OCI-LY1 (cell line): ENCODE measurements around the gene ACER3.

Experiments
- CTCF ChIP-seq: fragments of 200-600 bp; sonication (generic), shearing (Covaris generic); IDR thresholded peaks from 2 replicates; pipeline ENCODE4 v1.5.1; 2017; ENCODE audit warnings: mild to moderate bottlenecking, antibody characterized with exemption, low read length, moderate library complexity, mixed read lengths
- EZH2 ChIP-seq: fragments of 200-600 bp; sonication (generic), shearing (Covaris generic); IDR thresholded peaks from 2 replicates; pipeline ENCODE4 v1.8.0; 2017; ENCODE audit warnings: borderline replicate concordance, mixed run types, mild to moderate bottlenecking, antibody characterized with exemption, low read length, moderate library complexity, mixed read lengths

DNA sequence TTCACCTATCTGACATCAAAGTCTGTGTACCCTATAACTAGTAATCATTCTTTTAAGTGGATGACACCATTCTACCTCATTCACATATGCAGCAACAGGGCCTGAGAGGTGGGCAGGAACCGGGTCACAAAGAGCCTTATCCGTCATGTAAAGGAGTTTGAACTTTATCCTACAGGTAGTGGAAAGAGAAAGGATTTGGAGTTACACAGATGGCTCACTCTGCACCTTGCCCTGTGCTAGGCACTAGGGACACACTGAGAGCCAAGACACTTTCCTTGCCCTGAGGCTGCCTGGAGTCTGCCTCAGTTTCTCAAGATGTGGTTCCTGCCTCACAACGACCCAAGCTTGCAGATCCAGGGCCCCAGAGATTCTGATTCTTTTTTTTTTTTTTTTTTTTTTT lies 14.3 kb upstream of the ACER3 start:
- TF ChIP-seq EZH2: no peak
- no peak for TF ChIP-seq CTCF
